OCI-M2 (cell line): ENCODE data around the gene ATP6V0E1.

ENCODE experiments used
- DNase-seq: peaks from one replicate; lab custom pipeline; 2025; ENCODE audit not compliant: unreplicated experiment; lab: John Stamatoyannopoulos, UW

The ATP6V0E1 gene

DNA sequence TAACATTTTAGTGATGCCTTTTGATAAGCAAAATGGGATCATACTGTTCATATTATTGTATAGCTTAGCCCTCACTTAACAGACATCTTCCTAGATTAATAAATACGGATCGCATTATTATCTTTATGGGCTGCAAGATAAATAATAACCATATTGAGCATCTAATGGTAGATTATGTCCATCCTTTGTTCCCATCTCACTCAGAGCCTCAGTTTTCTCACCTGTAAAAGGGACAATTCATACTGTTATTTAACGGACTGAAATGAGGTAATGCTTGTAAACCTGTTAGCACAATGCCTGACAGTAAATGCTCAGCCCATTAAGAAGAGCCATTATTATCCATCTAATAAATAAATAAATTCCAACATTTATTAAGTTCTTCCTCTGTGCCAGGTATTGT lies 27.3 kb upstream of the ATP6V0E1 start:
- no peak for DNase-seq

DNA sequence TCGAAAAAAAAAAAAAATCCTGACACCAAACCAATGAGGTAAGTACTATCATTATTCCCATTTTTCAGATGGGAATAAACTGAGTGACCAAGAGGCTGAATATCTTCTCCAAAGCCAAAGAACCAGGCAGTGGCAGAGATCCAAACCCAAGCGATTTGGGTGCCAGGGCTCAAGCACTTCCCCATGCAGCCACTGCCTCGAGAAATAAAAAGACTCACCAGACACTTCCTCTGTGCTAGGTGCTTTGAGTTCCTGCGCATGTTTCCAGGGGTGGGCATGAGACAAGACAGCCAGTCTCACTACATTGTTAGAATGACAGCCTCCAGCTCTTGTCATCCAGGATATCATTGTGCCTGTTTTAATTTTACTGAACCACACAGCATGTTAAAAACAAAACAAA lies 26.6 kb upstream of the ATP6V0E1 start:
- DNase-seq = no peak

DNA sequence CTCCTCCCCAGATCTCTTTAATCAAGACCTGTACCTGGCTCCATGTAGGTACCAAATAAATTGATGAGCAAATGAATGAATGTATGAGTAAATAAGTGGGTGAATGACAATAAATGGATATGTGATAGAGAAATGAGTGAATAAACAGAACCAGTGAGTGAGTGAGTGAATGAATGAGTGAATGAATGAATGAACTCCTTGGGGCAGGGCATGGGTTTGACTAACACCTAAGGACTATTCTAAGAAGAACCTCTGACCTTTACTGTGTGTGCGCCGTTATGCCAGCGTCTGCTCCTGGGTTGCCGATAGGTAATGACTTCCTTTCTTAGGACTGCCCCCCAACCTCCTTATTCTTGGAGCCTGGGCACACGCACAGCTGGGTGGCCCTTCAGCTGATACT lies 26.1 kb upstream of the ATP6V0E1 start:
- DNase-seq = no peak

DNA sequence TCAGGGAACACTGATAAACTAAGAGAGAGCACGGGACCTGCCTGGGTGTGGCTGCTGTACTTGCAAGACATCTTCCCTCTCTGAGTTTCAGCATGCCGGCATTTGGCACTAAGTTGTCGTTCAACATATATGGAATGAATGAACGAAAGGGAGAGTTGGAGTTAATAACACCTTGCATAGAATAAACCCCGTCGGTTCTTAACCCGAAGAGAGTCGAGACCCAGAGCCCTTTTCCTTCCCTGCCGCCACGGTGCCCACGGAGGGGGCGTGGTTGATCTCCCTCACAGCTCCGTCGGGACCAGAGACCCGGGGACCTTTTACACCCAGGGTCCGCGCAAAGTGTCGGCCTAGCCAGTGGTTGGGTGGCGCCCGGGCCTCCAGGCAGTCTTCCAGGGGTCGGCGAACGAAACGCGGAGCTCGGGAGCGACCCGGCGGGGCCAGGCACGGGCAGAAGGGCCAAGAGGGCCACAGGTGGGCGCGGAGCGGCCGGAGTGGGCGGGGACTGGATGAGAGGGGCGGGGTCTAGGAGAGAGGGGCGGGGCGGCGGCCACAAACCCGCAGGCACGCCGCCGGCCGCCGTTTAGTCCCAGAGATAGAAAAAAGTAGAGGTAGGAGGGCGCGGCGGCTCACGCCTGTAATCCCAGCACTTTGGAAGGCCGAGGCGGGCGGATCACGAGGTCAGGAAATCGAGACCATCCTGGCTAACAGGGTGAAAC lies 25.1 kb upstream of the ATP6V0E1 start:
- DNase-seq = no peak

DNA sequence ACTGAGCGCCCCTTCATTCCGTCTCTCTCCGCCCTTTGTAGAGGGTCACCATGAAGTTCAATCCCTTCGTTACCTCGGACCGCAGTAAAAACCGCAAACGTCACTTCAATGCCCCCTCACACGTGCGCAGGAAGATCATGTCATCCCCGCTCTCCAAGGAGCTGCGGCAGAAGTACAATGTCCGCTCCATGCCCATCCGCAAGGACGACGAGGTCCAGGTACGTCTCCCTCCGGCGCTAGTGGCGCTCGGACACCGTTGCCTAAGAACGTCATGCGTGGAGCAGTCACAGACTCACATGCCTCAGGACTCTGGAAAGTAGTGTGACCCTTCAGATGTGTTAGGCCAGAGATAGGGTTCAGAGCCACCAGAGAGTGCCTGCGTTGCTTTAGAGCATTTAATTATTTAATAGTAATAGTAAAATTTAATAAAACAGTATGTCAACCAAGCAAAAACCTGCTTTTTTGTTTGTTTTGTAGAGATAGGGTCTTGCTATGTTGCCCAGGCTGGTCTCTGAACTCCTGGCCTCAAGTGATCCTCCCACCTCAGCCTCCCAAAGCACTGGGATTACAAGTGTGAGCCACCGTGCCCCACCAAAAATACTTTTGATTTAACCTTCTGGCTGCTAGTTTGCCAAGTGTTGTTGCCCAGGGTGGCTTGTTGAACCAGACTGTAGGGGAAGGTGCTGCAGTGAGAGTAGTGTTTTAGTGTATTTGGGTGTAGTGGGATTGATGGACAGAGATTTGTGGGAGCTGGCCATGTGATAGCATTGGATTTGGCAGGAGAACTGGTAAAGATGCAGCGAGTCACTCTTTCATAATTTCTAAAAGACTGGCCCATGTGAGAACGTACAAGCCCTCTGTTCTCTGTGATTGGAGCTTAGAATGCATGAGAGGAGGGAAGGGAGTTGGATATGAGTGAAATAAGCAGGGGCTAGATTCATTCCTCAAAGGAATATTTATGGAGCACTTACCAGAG lies 23.5 kb upstream of the ATP6V0E1 start:
- DNase-seq = no peak

DNA sequence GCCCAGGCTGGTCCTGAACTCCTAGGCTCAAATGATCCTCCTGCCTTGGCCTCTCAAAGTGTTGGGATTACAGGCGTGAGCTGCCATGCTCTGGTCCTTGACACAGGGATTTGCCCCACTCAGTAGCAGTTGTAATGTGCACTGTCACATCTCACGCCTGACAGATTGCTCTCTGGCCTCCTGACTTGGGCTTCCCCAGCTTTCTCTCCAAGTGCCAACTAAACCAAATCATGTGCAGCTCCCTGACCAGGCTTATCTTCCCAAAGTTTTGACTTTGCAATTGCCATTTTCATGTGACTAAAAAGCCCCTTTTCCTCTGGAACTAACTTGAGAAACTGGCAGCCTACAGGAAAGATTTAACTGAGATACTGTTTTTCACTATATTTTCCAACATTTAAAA lies 13.7 kb upstream of the ATP6V0E1 start:
- DNase-seq = no peak

DNA sequence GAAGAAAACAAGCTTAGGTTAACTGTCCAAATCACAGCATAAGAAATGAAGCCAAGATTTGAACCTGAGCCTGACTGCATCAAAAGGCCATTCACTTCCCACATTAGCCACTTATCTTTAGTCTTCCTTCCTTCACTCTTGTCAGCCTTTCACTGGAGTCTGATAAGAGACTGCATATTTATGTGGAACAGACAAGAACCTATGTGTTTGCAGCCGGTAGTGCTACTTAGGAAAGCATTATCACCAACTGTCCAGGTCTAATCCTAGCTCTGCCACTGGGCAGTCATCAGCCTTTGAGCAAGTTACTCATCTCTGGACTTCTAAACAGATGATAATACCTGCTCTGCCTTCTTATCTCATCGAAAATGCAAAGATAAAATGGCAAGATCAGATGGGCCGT lies 12.1 kb upstream of the ATP6V0E1 start:
- DNase-seq = no peak

DNA sequence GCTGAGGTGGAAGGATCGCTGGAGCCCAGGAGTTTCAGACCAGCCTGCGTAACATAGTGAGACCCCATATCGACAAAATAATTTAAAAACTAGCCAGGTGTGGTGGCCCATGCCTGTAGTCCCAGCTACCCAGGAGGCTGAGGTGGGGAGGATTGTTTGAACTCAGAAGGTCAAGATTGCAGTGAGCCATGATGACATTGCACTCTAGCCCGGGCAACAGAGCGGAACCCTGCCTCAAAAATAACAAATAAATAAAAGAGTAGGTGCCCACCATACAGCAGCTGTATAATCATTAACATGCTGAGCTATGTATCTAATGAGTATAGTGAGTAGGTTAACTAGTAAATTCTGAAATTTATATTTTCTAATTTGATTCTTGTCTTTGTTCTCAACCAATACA lies 11.0 kb upstream of the ATP6V0E1 start:
- DNase-seq = no peak

DNA sequence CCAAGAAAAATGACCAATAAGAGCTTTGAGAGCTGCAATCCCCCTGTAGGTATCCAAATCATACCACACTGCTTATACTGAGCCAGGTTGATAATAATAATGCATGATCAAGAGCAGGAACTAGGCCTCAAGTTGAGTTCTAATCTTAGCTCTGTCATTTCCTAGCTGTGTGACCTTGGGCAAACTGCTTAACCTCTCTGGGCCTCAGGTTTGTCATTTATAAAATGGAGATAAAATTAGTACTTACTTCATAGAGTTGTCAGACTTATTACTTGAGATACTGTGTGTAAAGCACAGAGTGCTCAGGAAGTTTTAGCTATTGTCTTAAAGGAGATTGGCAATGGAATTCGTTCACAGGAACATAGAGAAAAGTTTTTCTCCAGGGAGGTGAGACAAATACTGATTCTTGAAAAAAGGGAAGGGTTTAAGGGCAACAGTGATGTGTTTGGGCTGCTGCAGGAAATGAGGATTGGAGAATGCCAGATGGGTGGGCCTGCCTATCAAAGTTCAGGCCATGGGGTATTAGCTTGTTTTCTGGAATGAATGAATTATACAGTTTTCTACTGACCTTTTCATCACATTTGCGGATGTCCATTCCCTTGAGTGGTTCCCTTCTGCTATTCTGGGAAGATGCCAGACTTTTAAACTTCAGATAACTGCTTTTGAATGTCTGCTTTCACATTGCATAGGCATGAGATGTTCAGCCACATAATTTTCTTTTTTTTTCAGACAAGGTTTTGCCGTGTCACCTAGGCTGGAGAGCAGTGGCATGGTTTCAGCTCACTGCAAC lies 10.2 kb upstream of the ATP6V0E1 start:
- no peak for DNase-seq

DNA sequence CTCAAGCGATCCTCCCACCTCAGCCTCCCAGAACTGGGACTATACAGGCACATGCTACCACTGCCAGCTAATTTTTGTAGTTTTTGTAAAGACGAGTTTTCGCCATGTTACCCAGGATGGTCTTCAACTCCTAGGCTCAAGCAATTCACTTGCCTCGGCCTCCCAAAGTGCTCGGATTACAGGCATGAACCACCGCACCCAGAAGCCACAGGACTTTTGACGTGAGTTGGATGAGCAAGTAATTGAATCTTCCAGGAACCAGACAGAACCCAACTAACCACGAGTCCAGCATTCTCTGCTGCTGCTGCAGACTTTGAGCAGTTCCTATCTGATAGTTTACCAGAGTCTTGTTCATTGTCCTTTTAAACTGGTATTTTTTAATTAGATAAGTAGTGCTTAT lies 9.6 kb upstream of the ATP6V0E1 start:
- DNase-seq = no peak

DNA sequence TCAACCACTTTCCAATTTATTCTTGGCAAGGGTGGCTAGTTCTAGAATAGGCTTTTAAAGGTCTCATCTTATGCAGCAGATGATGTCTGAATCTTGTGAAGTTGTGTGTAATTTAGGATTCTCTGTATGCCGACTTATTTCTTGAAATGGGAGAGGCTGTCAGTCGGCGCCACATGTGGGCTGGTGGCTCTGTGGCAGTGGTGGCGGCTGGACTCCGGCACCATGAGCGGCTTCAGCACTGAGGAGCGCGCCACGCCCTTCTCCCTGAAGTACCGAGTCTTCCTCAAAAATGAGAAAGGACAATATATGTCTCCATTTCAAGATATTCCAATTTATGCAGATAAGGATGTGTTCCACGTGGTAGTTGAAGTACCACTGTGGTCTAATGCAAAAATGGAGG lies 8.3 kb upstream of the ATP6V0E1 start:
- no peak for DNase-seq

DNA sequence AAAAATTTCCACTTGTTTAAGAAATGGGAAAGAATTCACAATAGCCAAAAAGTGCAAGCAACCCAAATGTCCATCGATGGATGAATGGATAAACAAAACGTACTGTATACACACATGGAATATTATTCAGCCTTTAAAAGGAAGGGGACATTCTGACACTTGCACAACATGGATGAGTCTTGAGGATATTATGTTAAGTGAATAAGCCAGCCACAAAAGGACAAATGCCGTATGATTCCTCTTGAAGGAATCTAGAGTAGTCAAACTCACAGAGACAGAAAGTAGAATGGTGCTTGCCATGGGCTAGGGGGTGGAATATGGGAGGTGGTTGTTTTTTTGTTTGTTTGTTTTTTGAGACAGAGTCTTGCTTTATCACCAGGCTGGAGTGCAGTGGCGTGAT lies 3.8 kb upstream of the ATP6V0E1 start:
- no peak for DNase-seq

DNA sequence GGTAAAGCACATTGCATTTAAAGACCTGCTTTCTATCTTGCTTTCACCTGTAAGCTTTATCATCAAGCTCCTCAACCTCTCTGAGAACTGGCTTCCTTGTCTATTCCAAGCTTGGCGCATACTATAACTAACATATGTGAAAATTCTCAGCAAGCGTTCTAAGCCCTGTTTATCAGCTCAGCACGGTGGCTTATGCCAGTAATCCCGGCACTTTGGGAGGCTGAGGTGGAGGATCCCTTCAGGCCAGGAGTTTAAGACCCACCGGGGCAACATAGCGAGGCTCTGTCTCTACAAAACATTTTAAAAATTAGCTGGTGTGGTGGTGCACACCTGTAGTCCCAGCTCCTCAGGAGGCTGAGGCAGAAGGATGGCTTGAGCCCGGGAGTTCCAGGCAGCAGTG lies 1.6 kb upstream of the ATP6V0E1 start:
- no peak for DNase-seq

DNA sequence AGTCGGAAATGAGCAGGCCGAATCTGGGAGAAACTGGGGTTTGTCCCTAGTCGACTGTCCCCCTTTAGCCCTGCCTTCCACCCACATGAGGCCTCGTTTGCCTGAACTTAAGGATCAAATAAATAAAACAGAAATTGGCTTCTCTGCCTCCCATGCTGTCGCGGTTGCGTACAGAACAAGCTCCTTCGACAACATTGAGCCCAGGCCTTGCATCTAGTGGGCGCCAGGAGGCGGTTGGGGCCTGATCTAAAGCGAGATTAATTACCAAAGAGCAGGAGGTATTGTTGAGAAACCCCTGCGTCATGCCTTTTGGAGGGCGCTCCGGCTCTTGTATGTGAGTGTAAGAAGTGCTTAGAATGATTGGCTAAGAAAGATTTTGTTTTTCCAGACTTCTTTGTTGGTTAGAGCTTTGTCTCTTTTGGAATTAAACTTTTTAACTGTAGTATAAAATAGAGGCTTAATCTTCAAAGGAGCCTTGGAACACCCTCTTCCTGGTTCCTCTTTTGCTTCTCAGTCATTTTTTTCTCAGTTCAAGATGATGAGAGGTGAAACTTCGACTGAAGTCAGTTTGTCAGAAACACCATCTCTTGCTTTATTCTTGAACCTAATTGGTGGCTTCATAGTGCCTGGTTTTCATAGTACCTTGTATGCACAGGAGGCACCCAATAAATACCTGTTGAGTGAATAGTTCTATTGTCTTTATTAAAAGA lies 828 bp downstream of the ATP6V0E1 start:
- DNase-seq = peak; percentile 29

DNA sequence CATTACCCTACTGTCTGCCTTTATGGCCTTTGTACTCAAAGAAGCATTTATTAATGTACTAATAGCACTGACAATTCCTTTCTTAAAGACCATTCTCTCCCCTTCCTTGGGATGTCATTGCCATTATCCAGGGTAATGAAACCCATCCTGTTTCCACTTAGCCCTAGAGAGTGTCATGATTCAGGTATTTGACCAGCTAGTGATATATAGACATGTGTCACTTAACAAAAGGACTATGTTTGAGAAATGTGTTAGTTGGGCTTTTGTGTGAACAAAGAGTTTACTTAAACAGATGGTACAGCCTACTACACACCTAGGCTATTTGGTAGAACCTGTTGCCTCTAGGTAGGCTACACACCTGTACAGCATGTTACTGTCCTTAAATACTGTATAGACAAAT lies 2.0 kb downstream of the ATP6V0E1 start:
- no peak for DNase-seq

DNA sequence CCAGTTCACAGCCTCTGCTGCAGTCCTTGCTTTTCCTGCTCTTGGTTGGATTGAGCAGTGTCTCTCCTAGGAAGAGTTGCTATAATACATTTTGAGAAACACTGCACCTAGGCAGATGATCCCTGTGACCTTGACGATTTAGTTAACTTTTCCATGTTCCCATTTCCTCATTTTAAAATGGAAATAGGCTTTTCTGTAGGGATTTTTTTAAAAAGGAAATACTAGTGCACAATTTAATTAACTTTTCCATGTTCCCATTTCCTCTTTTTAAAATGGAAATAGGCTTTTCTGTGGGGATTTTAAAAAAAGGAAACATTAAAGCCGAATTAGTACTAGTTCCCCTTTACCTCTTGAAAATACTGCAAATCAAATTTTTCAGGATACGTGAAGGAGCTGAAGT lies 4.7 kb downstream of the ATP6V0E1 start:
- no peak for DNase-seq

DNA sequence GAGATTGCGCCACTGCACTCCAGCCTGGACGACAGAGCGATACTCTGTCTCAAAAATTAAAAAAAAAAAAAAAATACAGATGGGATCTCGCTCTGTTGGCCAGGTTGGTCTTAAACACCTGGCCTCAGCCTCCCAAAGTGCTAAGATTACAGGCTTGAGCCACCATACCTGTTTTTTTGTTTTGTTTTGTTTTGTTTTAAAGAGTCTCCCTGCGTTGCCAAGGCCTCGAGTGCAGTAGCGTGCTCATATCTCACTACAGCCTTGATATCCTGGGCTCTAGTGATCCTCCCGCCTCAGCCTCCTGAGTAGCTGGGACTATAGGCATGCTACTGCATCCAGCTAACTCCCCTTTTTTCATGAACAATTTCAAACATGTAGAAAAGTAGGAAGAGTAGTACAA lies 7.2 kb downstream of the ATP6V0E1 start:
- no peak for DNase-seq

DNA sequence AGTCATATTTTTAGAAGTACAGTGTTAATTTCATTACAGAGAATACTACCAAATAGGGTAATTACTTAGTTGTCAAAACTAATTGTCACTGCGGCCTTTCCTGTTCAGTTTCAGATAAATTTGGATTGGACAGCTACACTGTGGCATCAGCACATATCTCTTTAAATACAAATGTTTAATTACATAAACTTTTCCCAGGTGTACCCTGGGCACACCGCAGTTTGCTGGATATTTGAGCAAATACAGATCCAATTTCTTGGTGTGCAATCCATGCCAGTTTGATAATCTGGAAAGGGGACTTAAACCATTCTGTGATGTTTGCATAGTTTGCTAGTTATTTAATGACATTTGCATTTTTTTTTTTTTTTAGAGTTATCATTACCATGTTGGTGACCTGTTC lies 10.8 kb downstream of the ATP6V0E1 start:
- no peak for DNase-seq

DNA sequence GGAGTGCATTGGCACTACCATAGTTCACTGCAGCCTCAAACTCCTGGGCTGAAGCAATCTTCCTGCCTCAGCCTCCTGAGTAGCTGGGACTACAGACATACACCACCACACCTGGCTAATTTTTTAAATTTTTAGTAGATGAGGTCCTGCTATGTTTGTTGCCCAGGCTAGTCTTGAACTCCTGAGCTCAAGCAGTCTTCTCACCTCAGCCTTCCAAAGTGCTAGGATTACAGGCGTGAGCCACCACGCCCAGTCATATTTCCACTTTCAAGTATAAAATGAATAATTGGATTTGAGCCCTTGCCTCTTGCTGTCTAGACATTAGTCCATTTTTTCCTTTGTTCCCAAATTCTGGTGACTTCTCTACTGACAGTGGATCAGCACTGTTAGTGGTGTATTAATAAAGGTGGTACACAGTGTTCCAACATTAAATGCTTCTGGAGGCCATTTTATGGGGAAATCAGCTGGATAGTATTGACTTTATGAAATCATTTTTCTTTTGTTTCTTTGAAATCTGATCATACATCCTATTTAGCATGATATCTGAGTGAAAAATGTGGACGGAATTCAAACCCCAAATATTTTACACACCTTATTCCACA lies 15.9 kb downstream of the ATP6V0E1 start:
- no peak for DNase-seq

DNA sequence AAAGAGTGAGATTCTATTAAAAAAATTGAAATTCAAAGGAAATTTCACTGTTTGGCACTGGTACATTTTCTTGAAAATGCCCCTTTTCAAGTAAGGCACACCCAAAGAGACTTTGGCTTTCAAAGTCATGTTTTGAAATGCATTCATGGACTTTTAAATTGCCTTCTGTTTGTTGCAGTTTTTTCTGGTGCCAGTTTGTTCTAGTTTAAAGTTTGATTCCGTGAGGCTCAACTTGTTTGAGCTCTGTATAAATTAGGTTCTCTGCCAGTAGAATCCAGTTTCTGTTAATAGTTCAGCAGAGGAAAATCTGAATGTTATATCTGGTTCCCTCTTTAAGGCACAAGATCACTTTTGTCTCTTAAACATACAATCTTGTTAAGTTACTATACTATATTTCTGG lies 16.4 kb downstream of the ATP6V0E1 start:
- DNase-seq = no peak
